H9 (cell line): Measurements from ENCODE around the gene TRNP1. TPM values are rescaled to one million over a fixed set of nuclear protein-coding genes. Genes with fewer than 3 reads are reported as not detected.

Experiments used
- DNase-seq: peaks from one replicate; pipeline ENCODE4 v3.0.0-alpha.2; 2017
- H2AFZ ChIP-seq: one replicate; pipeline ENCODE4 v1.6.1; 2013; ENCODE audit warnings: mild to moderate bottlenecking, low read length, control low read depth, moderate library complexity
- H2AK5ac ChIP-seq: 2 replicates; pipeline ENCODE4 v1.6.1; 2013; ENCODE audit warnings: low read length, control low read depth, mixed read lengths; ENCODE audit not compliant: insufficient read length
- H2BK120ac ChIP-seq: one replicate; pipeline ENCODE4 v1.6.1; 2013; ENCODE audit warnings: low read depth, mild to moderate bottlenecking, low read length, control low read depth, inconsistent platforms; ENCODE audit not compliant: poor library complexity, severe bottlenecking
- H2BK12ac ChIP-seq: 2 replicates; pipeline ENCODE4 v1.6.1; 2013; ENCODE audit warnings: low read length, control low read depth, mixed read lengths, low read depth; ENCODE audit not compliant: insufficient read length
- H2BK15ac ChIP-seq: 2 replicates; pipeline ENCODE4 v1.6.1; 2013; ENCODE audit warnings: low read depth, low read length, control low read depth
- H2BK20ac ChIP-seq: one replicate; pipeline ENCODE4 v1.6.1; 2013; ENCODE audit warnings: low read depth, mild to moderate bottlenecking, low read length, control low read depth, inconsistent platforms; ENCODE audit not compliant: poor library complexity, severe bottlenecking
- H2BK5ac ChIP-seq: 2 replicates; pipeline ENCODE4 v1.6.1; 2013; ENCODE audit warnings: low read length, control low read depth, mixed read lengths; ENCODE audit not compliant: insufficient read length
- H3K14ac ChIP-seq: 2 replicates; pipeline ENCODE4 v1.6.1; 2013; ENCODE audit warnings: low read length, control low read depth; ENCODE audit not compliant: insufficient read depth
- H3K18ac ChIP-seq: 2 replicates; pipeline ENCODE4 v1.6.1; 2013; ENCODE audit warnings: low read depth, mild to moderate bottlenecking, mixed read lengths, low read length, control low read depth; ENCODE audit not compliant: insufficient read length
- H3K23ac ChIP-seq: 2 replicates; pipeline ENCODE4 v1.6.1; 2013; ENCODE audit warnings: low read length, control low read depth, mixed read lengths, low read depth; ENCODE audit not compliant: insufficient read length
- H3K23me2 ChIP-seq: 2 replicates; pipeline ENCODE4 v1.6.1; 2013; ENCODE audit warnings: low read depth, mild to moderate bottlenecking, mixed read lengths, low read length, control low read depth; ENCODE audit not compliant: insufficient read length, poor library complexity, severe bottlenecking
- H3K27ac ChIP-seq: 2 replicates; pipeline ENCODE4 v1.5.1; 2013; ENCODE audit warnings: low read length, control low read depth, mixed read lengths, low read depth; ENCODE audit not compliant: insufficient read length
- H3K27me3 ChIP-seq: 2 replicates; pipeline ENCODE4 v1.6.1; 2013; ENCODE audit warnings: low read length, control low read depth, inconsistent platforms; ENCODE audit not compliant: insufficient read depth
- H3K4ac ChIP-seq: 2 replicates; pipeline ENCODE4 v1.6.1; 2013; ENCODE audit warnings: low read depth, mild to moderate bottlenecking, control low read depth, inconsistent platforms, low read length, moderate library complexity
- H3K4me1 ChIP-seq: 2 replicates; pipeline ENCODE4 v1.6.1; 2013; ENCODE audit warnings: low read length, control low read depth, inconsistent platforms; ENCODE audit not compliant: insufficient read depth
- H3K4me2 ChIP-seq: 2 replicates; pipeline ENCODE4 v1.6.1; 2013; ENCODE audit warnings: low read length, control low read depth, mixed read lengths; ENCODE audit not compliant: insufficient read length, insufficient read depth
- H3K56ac ChIP-seq: 2 replicates; pipeline ENCODE4 v1.6.1; 2013; ENCODE audit warnings: low read depth, mild to moderate bottlenecking, mixed read lengths, low read length, control low read depth; ENCODE audit not compliant: insufficient read length
- H3K79me1 ChIP-seq: 2 replicates; pipeline ENCODE4 v1.6.1; 2013; ENCODE audit warnings: low read depth, mild to moderate bottlenecking, moderate library complexity, low read length, control low read depth, inconsistent platforms; ENCODE audit not compliant: insufficient read depth, poor library complexity, severe bottlenecking
- H3K79me2 ChIP-seq: 2 replicates; pipeline ENCODE4 v1.6.1; 2013; ENCODE audit warnings: low read length, control low read depth, inconsistent platforms; ENCODE audit not compliant: insufficient read depth
- H3K9ac ChIP-seq: 2 replicates; pipeline ENCODE4 v1.6.1; 2013; ENCODE audit warnings: low read length, control low read depth, mixed read lengths; ENCODE audit not compliant: insufficient read length; ENCODE audit errors: extremely low read depth
- H3K9me3 ChIP-seq: one replicate; pipeline ENCODE4 v1.6.1; 2013; ENCODE audit warnings: low read depth, low read length, inconsistent platforms; ENCODE audit not compliant: control insufficient read depth
- H3T11ph ChIP-seq: one replicate; pipeline ENCODE4 v1.6.1; 2013; ENCODE audit warnings: mild to moderate bottlenecking, low read length, control low read depth, inconsistent platforms
- H4K20me1 ChIP-seq: one replicate; pipeline ENCODE4 v1.6.1; 2013; ENCODE audit not compliant: control insufficient read depth, insufficient read length, insufficient read depth
- H4K5ac ChIP-seq: 2 replicates; pipeline ENCODE4 v1.6.1; 2013; ENCODE audit warnings: low read depth, mild to moderate bottlenecking, mixed read lengths, low read length, control low read depth; ENCODE audit not compliant: insufficient read length
- H4K8ac ChIP-seq: replicated peaks from 2 replicates; pipeline ENCODE4 v1.6.1; 2013; ENCODE audit warnings: low read length, control low read depth, mixed read lengths, low read depth; ENCODE audit not compliant: insufficient read length
- H4K91ac ChIP-seq: 2 replicates; pipeline ENCODE4 v1.6.1; 2013; ENCODE audit warnings: low read depth, mild to moderate bottlenecking, moderate library complexity, mixed read lengths, low read length, control low read depth; ENCODE audit not compliant: insufficient read length
- H3K27ac Mint-ChIP-seq, 3 experiments: 2 replicates in 2 of 3; 3 replicates in 1 of 3; pipeline ENCODE4 v1.8.0; 2020 to 2021; ENCODE audit warnings: mixed read lengths in 3 of 3, mild to moderate bottlenecking in 1 of 3, moderate library complexity in 1 of 3
- H3K27me3 Mint-ChIP-seq: 2 replicates; pipeline ENCODE4 v1.8.0; 2021; ENCODE audit warnings: low read depth, mild to moderate bottlenecking, moderate library complexity, mixed read lengths
- H3K36me3 Mint-ChIP-seq, 3 experiments: 2 replicates in 2 of 3; 3 replicates in 1 of 3; pipeline ENCODE4 v1.8.0; 2020 to 2021; ENCODE audit warnings: low read depth in 3 of 3, mixed read lengths in 3 of 3; ENCODE audit not compliant: insufficient read depth in 1 of 3
- H3K4me1 Mint-ChIP-seq, 2 experiments: 2 replicates each; pipeline ENCODE4 v1.8.0; 2020; ENCODE audit warnings: mixed read lengths in 2 of 2
- H3K4me3 Mint-ChIP-seq, 2 experiments: 2 replicates in 1 of 2; 3 replicates in 1 of 2; pipeline ENCODE4 v1.8.0; 2020 to 2021; ENCODE audit warnings: mild to moderate bottlenecking in 2 of 2, mixed read lengths in 2 of 2, moderate library complexity in 1 of 2
- H3K9me3 Mint-ChIP-seq, 2 experiments: 2 replicates in 1 of 2; 3 replicates in 1 of 2; pipeline ENCODE4 v1.8.0; 2020; ENCODE audit warnings: mild to moderate bottlenecking in 2 of 2, mixed read lengths in 2 of 2, moderate library complexity in 1 of 2
- CTCF ChIP-seq: fragments of 200-600 bp; sonication (generic); conservative IDR thresholded peaks from 3 replicates; pipeline ENCODE4 v1.8.0; 2021; ENCODE audit warnings: antibody characterized with exemption, mild to moderate bottlenecking
- WGBS: extraction: QIAGEN DNeasy Blood & Tissue Kit; methylation state at CpG from one replicate; pipeline ENCODE4 v1.1.7; 2013; ENCODE audit warnings: missing lambda C conversion rate, low lambda C conversion rate, mixed read lengths; ENCODE audit not compliant: insufficient read length; ENCODE audit errors: extremely low coverage; 5-methylcytosine and 5-hydroxymethylcytosine counted together
- total RNA-seq: library from RNA; stranded (reverse); gene quantifications from 2 replicates; pipeline ENCODE4 v1.2.1, GENCODE V29; 2021

Gene TRNP1
- total RNA-seq, 1 experiment from 2014 or later: 39.0 TPM

GRCh38 chr1:27017207-27017606 lies 23.7 kb downstream of the TRNP1 start:
- H3K4me2 ChIP-seq: no peak overlapping the region
- no peaks in the 10 kb centered on the region; a peak in 1 of 7 replicates for H3K36me3 Mint-ChIP-seq
- no peak overlapping the region for H3K9ac ChIP-seq
- H3K79me2 ChIP-seq: peaks cover 3% of the 10 kb centered on the region; the same call in 1 of the 2 replicates
- H3K27ac ChIP-seq: no peak overlapping the region
- H2BK20ac ChIP-seq: no peak overlapping the region
- H3K27me3 Mint-ChIP-seq: no peaks in the 10 kb centered on the region; the same call in 1 of the 2 replicates
- no peak for DNase-seq
- H2BK5ac ChIP-seq: no peak overlapping the region
- H3K4ac ChIP-seq: no peak overlapping the region
- H2AK5ac ChIP-seq: no peak overlapping the region
- no peak overlapping the region for H2BK15ac ChIP-seq
- no peaks in the 10 kb centered on the region for H3K27me3 ChIP-seq
- H3K14ac ChIP-seq: no peak overlapping the region
- no peaks in the 10 kb centered on the region for H3K9me3 ChIP-seq
- H3K4me1 Mint-ChIP-seq: peaks cover 19 to 21% of the 10 kb centered on the region in 2 experiments
- no peak overlapping the region for H4K5ac ChIP-seq
- no peak overlapping the region for H3K23ac ChIP-seq
- H2AFZ ChIP-seq: no peak overlapping the region
- no peak for TF ChIP-seq CTCF
- peaks cover 7% of the 10 kb centered on the region; the same call in 1 of the 2 replicates for H3K4me1 ChIP-seq
- no peak overlapping the region for H3K56ac ChIP-seq
- H4K20me1 ChIP-seq: no peaks in the 10 kb centered on the region
- H3K23me2 ChIP-seq: peaks cover 1% of the 10 kb centered on the region
- no peak overlapping the region for H4K8ac ChIP-seq
- H3K4me3 Mint-ChIP-seq: no peak overlapping the region
- no peak overlapping the region for H3K18ac ChIP-seq
- H4K91ac ChIP-seq: no peak overlapping the region
- no peaks in the 10 kb centered on the region; a peak in 1 of 5 replicates for H3K9me3 Mint-ChIP-seq
- no peak overlapping the region for H2BK120ac ChIP-seq
- H3K79me1 ChIP-seq: no peaks in the 10 kb centered on the region
- no peak overlapping the region for H3T11ph ChIP-seq
- H3K27ac Mint-ChIP-seq: peak overlapping the region in 1 of 3 experiments; percentile 5; a peak in 1 of 7 replicates
- no CpG with 5 or more reads among the region's 4 CpGs for WGBS
- H2BK12ac ChIP-seq: peak overlapping the region; percentile 70
